T-cell (primary cell): ENCODE measurements around the gene PARG. TPM values are rescaled to one million over a fixed set of nuclear protein-coding genes. Genes with fewer than 3 reads are reported as not detected.
"Not testable (repeated sequence)": the region's sequence is repeated elsewhere in the genome, so short reads cannot be mapped to it uniquely, and the experiment has no call there.

Experiments used
- ATAC-seq, 4 experiments: fragments of 200-7000 bp in 3 of 4; fragments of 150-1000 bp in 1 of 4; cut with Tn5 transposase; replicated peaks in 1 of 4; 1 replicate in 3 of 4; 2 replicates in 1 of 4; pipeline ENCODE4 v1.10.0; 2021; ENCODE audit warnings: moderate library complexity in 3 of 4, mild to moderate bottlenecking in 2 of 4, moderate number of reproducible peaks in 1 of 4
- CTCF ChIA-PET, 2 donors: fragments of 300-600 bp; sonication (Branson Sonifier 250); formaldehyde crosslinking; loops; one replicate each; lab custom pipeline; 2022; ENCODE audit warnings: antibody characterized with exemption in 2 of 2; lab: Charles Lee
- POLR2A ChIA-PET, 2 donors: fragments of 300-600 bp; sonication (Branson Sonifier 250); formaldehyde crosslinking; loops; one replicate each; lab custom pipeline; 2022; ENCODE audit warnings: antibody characterized with exemption in 2 of 2; lab: Charles Lee
- DNase-seq, 35 experiments: peaks; one replicate each; pipeline versions ENCODE4 v3.0.0 to v3.0.0-alpha.2; 2013 to 2023
- H3K27ac ChIP-seq: one replicate; pipeline ENCODE4 v1.5.1; 2013; ENCODE audit warnings: low read length
- H3K27me3 ChIP-seq, 2 experiments: replicated peaks in 1 of 2; 1 replicate in 1 of 2; 2 replicates in 1 of 2; pipeline versions ENCODE4 v1.6.1 to v1.7.0; 2013; ENCODE audit warnings: low read length in 1 of 2, mixed read lengths in 1 of 2; ENCODE audit not compliant: control insufficient read depth in 2 of 2, insufficient read depth in 2 of 2; ENCODE audit errors: extremely low read depth in 1 of 2
- H3K36me3 ChIP-seq, 2 donors: 1 replicate in 1 of 2; 2 replicates in 1 of 2; pipeline versions ENCODE4 v1.6.1 to v1.7.0; 2013; ENCODE audit warnings: low read length in 1 of 2; ENCODE audit not compliant: control insufficient read depth in 2 of 2, insufficient read depth in 1 of 2; ENCODE audit errors: extremely low read depth in 1 of 2
- H3K4me1 ChIP-seq, 2 experiments: 1 replicate in 1 of 2; 2 replicates in 1 of 2; pipeline versions ENCODE4 v1.6.1 to v1.7.0; 2013; ENCODE audit warnings: low read length in 2 of 2, mixed read lengths in 1 of 2; ENCODE audit not compliant: insufficient read depth in 2 of 2, control insufficient read depth in 1 of 2; ENCODE audit errors: extremely low read depth in 1 of 2
- H3K4me3 ChIP-seq, 2 donors: 1 replicate in 1 of 2; 2 replicates in 1 of 2; pipeline versions ENCODE4 v1.5.1 to v1.7.0; 2013; ENCODE audit warnings: mild to moderate bottlenecking in 2 of 2, low read length in 1 of 2, moderate library complexity in 1 of 2; ENCODE audit not compliant: control insufficient read depth in 1 of 2; ENCODE audit errors: extremely low read depth in 1 of 2
- H3K9me3 ChIP-seq: 2 replicates; pipeline ENCODE4 v1.7.0; 2013
- H3K27ac Mint-ChIP-seq, 2 donors: one replicate each; pipeline ENCODE4 v1.8.0; 2020 to 2021; ENCODE audit warnings: mild to moderate bottlenecking in 2 of 2, mixed read lengths in 2 of 2
- H3K27me3 Mint-ChIP-seq, 2 donors: one replicate each; pipeline ENCODE4 v1.8.0; 2021 to 2022; ENCODE audit warnings: mixed read lengths in 2 of 2
- H3K36me3 Mint-ChIP-seq: one replicate; pipeline ENCODE4 v1.8.0; 2021; ENCODE audit warnings: mixed read lengths
- H3K4me1 Mint-ChIP-seq, 3 donors: one replicate each; pipeline ENCODE4 v1.8.0; 2020 to 2022; ENCODE audit warnings: mixed read lengths in 3 of 3, mild to moderate bottlenecking in 1 of 3
- H3K4me3 Mint-ChIP-seq, 3 donors: one replicate each; pipeline ENCODE4 v1.8.0; 2020 to 2022; ENCODE audit warnings: mild to moderate bottlenecking in 3 of 3, mixed read lengths in 3 of 3, moderate library complexity in 3 of 3
- H3K9me3 Mint-ChIP-seq, 3 donors: one replicate each; pipeline ENCODE4 v1.8.0; 2020 to 2022; ENCODE audit warnings: mixed read lengths in 3 of 3
- whole genome bisulfite sequencing: methylation state at CpG from one replicate; pipeline ENCODE4 v1.1.5; 2013; ENCODE audit warnings: missing lambda C conversion rate; ENCODE audit not compliant: insufficient coverage; 5-methylcytosine and 5-hydroxymethylcytosine counted together
- total RNA-seq, 35 experiments: library from RNA in 6 of 35; stranded (reverse) in 6 of 35; fragments of 120-200 nt in 1 of 35; gene quantifications; one replicate each; pipeline versions ENCODE4 v1.2.1 to v1.2.4 and lab custom pipeline; 2013 to 2026

PARG gene
- total RNA-seq, 5 donors from 2014 or later (not counting 1 experiment from before 2014, with no cell fraction given), result 30.2 to 34.8 (median 32.8) TPM

- H3K36me3 ChIP-seq, H3K4me1 Mint-ChIP-seq, H3K27ac Mint-ChIP-seq, CTCF ChIA-PET, H3K4me3 ChIP-seq, DNase-seq, H3K27ac ChIP-seq, ATAC-seq, H3K4me1 ChIP-seq, H3K27me3 Mint-ChIP-seq, H3K27me3 ChIP-seq, H3K4me3 Mint-ChIP-seq, H3K9me3 ChIP-seq, POLR2A ChIA-PET, H3K9me3 Mint-ChIP-seq, H3K36me3 Mint-ChIP-seq: not testable (repeated sequence)
- WGBS, result 100% methylated on average over 3 of the region's 37 CpGs
Measured at GRCh38 chr10:49970331-49970857, 28.6 kb upstream of the PARG start.

- H3K9me3 ChIP-seq, H3K4me1 Mint-ChIP-seq: not testable (repeated sequence)
- WGBS, result no CpG with 5 or more reads among the region's 3 CpGs
Measured at GRCh38 chr10:49953122-49953521, 11.3 kb upstream of the PARG start.

GRCh38 chr10:49952006-49952405, 10.2 kb upstream of the PARG start:
- H3K27ac ChIP-seq, H3K4me3 ChIP-seq, H3K4me1 ChIP-seq, H3K4me1 Mint-ChIP-seq, H3K4me3 Mint-ChIP-seq, CTCF ChIA-PET, H3K36me3 ChIP-seq, H3K9me3 Mint-ChIP-seq, H3K27ac Mint-ChIP-seq, H3K27me3 ChIP-seq, H3K27me3 Mint-ChIP-seq, DNase-seq, H3K9me3 ChIP-seq, ATAC-seq: not testable (repeated sequence)
- H3K36me3 Mint-ChIP-seq, result peaks cover 18% of the 10 kb centered on the region
- no CpG with 5 or more reads among the region's 3 CpGs for WGBS
- POLR2A ChIA-PET, result interaction anchor here in 1 of 2 donors (0.7 kb wide), 1 partner anchor 136 kb away, joined by 5 read pairs; no protein-coding TSS in a partner anchor

More at GRCh38 chr10:49953122-49953521, 11.3 kb upstream of the PARG start:
- CTCF ChIA-PET, H3K9me3 Mint-ChIP-seq, H3K27me3 Mint-ChIP-seq, H3K36me3 ChIP-seq, H3K4me3 ChIP-seq, DNase-seq, H3K27ac ChIP-seq, ATAC-seq, POLR2A ChIA-PET, H3K4me1 ChIP-seq, H3K4me3 Mint-ChIP-seq, H3K27ac Mint-ChIP-seq, H3K27me3 ChIP-seq: not testable (repeated sequence)
- H3K36me3 Mint-ChIP-seq, result peaks cover 21% of the 10 kb centered on the region

- H3K4me1 ChIP-seq, POLR2A ChIA-PET, H3K27ac Mint-ChIP-seq, H3K27me3 Mint-ChIP-seq, H3K4me3 Mint-ChIP-seq, H3K9me3 Mint-ChIP-seq, CTCF ChIA-PET, H3K27me3 ChIP-seq, H3K36me3 ChIP-seq, ATAC-seq, DNase-seq, H3K4me3 ChIP-seq, H3K9me3 ChIP-seq, H3K27ac ChIP-seq: not testable (repeated sequence)
- peaks cover 6 to 14% (median 13%) of the 10 kb centered on the region in 3 donors for H3K4me1 Mint-ChIP-seq
- 83% methylated on average over 1 of the region's 2 CpGs for WGBS
- H3K36me3 Mint-ChIP-seq, result peaks cover 13% of the 10 kb centered on the region
Measured at GRCh38 chr10:49948737-49949136, 6.9 kb upstream of the PARG start.

- H3K4me3 ChIP-seq, H3K4me1 ChIP-seq, H3K27me3 Mint-ChIP-seq, H3K27me3 ChIP-seq, H3K27ac Mint-ChIP-seq, H3K4me3 Mint-ChIP-seq, DNase-seq, POLR2A ChIA-PET, H3K9me3 Mint-ChIP-seq, H3K9me3 ChIP-seq, ATAC-seq, H3K36me3 ChIP-seq, H3K27ac ChIP-seq, CTCF ChIA-PET: not testable (repeated sequence)
- peaks cover 12 to 18% (median 15%) of the 10 kb centered on the region in 3 donors for H3K4me1 Mint-ChIP-seq
- H3K36me3 Mint-ChIP-seq, result peaks cover 13% of the 10 kb centered on the region
- no CpG with 5 or more reads among the region's 2 CpGs for WGBS
Measured at GRCh38 chr10:49948142-49948541, 6.3 kb upstream of the PARG start.

GRCh38 chr10:49943607-49944006, 1.8 kb upstream of the PARG start:
- H3K4me1 ChIP-seq, result peaks cover 7 to 12% of the 10 kb centered on the region in 2 experiments
- DNase-seq, CTCF ChIA-PET, H3K9me3 Mint-ChIP-seq, H3K27ac ChIP-seq, H3K27ac Mint-ChIP-seq, H3K36me3 ChIP-seq, H3K36me3 Mint-ChIP-seq, H3K9me3 ChIP-seq, H3K4me3 ChIP-seq, H3K27me3 Mint-ChIP-seq, H3K27me3 ChIP-seq, ATAC-seq: not testable (repeated sequence)
- Mint-ChIP-seq H3K4me3 (peak overlapping the region; percentile 22 to 99 (median 28)), H3K4me1 (peaks cover 34 to 43% (median 40%) of the 10 kb centered on the region in 3 donors)
- 100% methylated on average over 1 of the region's 2 CpGs for WGBS
- POLR2A ChIA-PET, result interaction anchor here in 1 of 2 donors (0.6 kb wide), 1 partner anchor 12 kb away, joined by 4 read pairs; no protein-coding TSS in a partner anchor
